Psoas muscle (tissue), 8 donors: Measurements from ENCODE around the gene HS3ST6. TPM values are rescaled to one million over a fixed set of nuclear protein-coding genes. Genes with fewer than 3 reads are reported as not detected.
"Not testable (repeated sequence)": the region's sequence is repeated elsewhere in the genome, so short reads cannot be mapped to it uniquely, and the experiment has no call there.

Experiments used
- ATAC-seq, 4 donors: fragments of 200-7000 bp; cut with Tn5 transposase; one replicate each; pipeline ENCODE4 v1.9.1; 2020; ENCODE audit warnings: moderate library complexity in 3 of 4, mild to moderate bottlenecking in 2 of 4
- DNase-seq, 2 donors: peaks; one replicate each; pipeline ENCODE4 v3.0.0-alpha.2; 2020
- H3K27ac ChIP-seq: fragments of 200-600 bp; one replicate; pipeline ENCODE4 v1.8.0; 2022
- H3K27me3 ChIP-seq, 3 donors: fragments of 200-600 bp in 1 of 3; one replicate each; pipeline versions ENCODE4 v1.6.1 to v1.8.0; 2013 to 2022; ENCODE audit warnings: low read length in 2 of 3, mild to moderate bottlenecking in 2 of 3, moderate library complexity in 1 of 3; ENCODE audit not compliant: insufficient read depth in 3 of 3
- H3K36me3 ChIP-seq, 2 donors: fragments of 200-600 bp in 1 of 2; one replicate each; pipeline versions ENCODE4 v1.6.1 to v1.8.0; 2013 to 2022; ENCODE audit warnings: low read depth in 1 of 2, mild to moderate bottlenecking in 1 of 2, moderate library complexity in 1 of 2; ENCODE audit not compliant: insufficient read depth in 1 of 2
- H3K4me1 ChIP-seq: fragments of 200-600 bp; one replicate; pipeline ENCODE4 v1.8.0; 2022
- H3K4me3 ChIP-seq: fragments of 200-600 bp; one replicate; pipeline ENCODE4 v1.8.0; 2022; ENCODE audit warnings: mild to moderate bottlenecking
- H3K9me3 ChIP-seq: fragments of 200-600 bp; one replicate; pipeline ENCODE4 v1.8.0; 2022
- CTCF ChIP-seq: fragments of 200-600 bp; IDR thresholded peaks from one replicate; pipeline ENCODE4 v1.8.0; 2022; ENCODE audit warnings: antibody characterized with exemption
- WGBS, 3 donors: extraction: QIAGEN DNeasy Blood & Tissue Kit; methylation state at CpG; one replicate each; pipeline versions ENCODE4 v1.1.6 to v1.1.7; 2013; 5-methylcytosine and 5-hydroxymethylcytosine counted together
- intact Hi-C, 2 donors: fragments of 100-400 bp; cut with DNase I; formaldehyde crosslinking; loops; one replicate each; pipeline versions ENCODE4 v1.11.0 to v1.14.2; 2022
- polyA plus RNA-seq, 3 donors: library from polyadenylated mRNA; stranded (reverse); fragments of 200-250 nt; gene quantifications; one replicate each; pipeline ENCODE4 v1.2.3, GENCODE V29; 2013
- total RNA-seq, 4 donors: library from RNA; stranded (reverse); fragmentation: NEBNext Ultra II Directional in 2 of 4; extraction: Animal tissue kit (Norgen Biotek cat#: 25700) in 2 of 4; gene quantifications; one replicate each; pipeline versions ENCODE4 v1.2.1 to v1.2.4, GENCODE V29; 2021 to 2023
- donor health status: healthy with polysubstance abuse.
- donor health status: DM: no; HTN: no; CAD: no; lungs with moderate emphysema.
- donor health status: Bipolar disorder and iron deficiency.
- donor health status: healthy.
- donor health status: DM: yes; HTN: yes; CAD: no.
- donor health status: DM: no; HTN: no; CAD: no.
- donor health status: DM: no; HTN: no; CAD: no.
- donor health status: DM: yes; HTN: yes; CAD: no.

The HS3ST6 gene
- total and polyA plus RNA-seq, 7 donors = not detected

GRCh38 chr16:1963806-1964505 is 45.7 kb upstream of the HS3ST6 start:
- ATAC-seq = peak; percentile 20 to 40 (median 36)
- TF ChIP-seq CTCF = no peak
- H3K36me3 ChIP-seq = peaks cover 0 to 32% of the 10 kb centered on the region in 2 donors
- intact Hi-C loops = no loop called here
- peak in 1 of 2 donors; percentile 54 for DNase-seq
- no peaks in the 10 kb centered on the region for H3K9me3 ChIP-seq
- no peaks in the 10 kb centered on the region for H3K27me3 ChIP-seq
- H3K4me1 ChIP-seq = peaks cover 29% of the 10 kb centered on the region
- peak overlapping the region; percentile 91 for H3K27ac ChIP-seq
- H3K4me3 ChIP-seq = peak overlapping the region; percentile 78
- WGBS, 3 donors = 9 to 13% (median 10%) methylated on average over 37 to 44 of the region's 44 CpGs

GRCh38 chr16:1962161-1963153 is 44.2 kb upstream of the HS3ST6 start:
- peaks cover 34% of the 10 kb centered on the region for H3K4me1 ChIP-seq
- ATAC-seq, H3K9me3 ChIP-seq, H3K27ac ChIP-seq, intact Hi-C loops, H3K27me3 ChIP-seq, DNase-seq: not testable (repeated sequence)
- peak overlapping the region; percentile 78 for H3K4me3 ChIP-seq
- 81 to 82% (median 81%) methylated on average over 29 to 37 of the region's 37 CpGs for WGBS, 3 donors
- peaks cover 0 to 32% of the 10 kb centered on the region in 2 donors for H3K36me3 ChIP-seq

DNA sequence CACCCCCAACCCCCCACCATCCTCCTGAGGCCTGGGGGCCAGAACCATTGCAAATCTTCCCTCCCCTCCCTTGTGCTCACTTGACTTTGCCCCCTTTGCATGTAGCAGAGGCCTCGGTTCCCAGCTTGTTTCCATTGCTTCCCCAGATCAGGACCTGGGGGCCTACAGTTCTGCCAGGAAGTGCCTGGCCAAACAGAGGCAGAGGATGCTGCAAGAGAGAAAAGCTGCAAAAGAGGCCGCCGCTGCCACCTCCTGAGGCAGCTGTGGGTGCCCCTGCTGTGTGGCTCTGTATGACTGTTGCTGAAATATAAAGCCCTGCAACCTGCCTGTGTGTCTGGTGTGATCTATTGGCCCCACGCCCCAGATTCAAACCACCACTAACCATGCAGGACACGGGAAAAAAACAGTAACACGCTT is 43.4 kb upstream of the HS3ST6 start:
- intact Hi-C loops = no loop called here
- 47 to 64% (median 52%) methylated on average over 6 of the region's 6 CpGs for WGBS, 3 donors
- H3K36me3 ChIP-seq = peaks cover 0 to 32% of the 10 kb centered on the region in 2 donors
- no peak overlapping the region for H3K27ac ChIP-seq
- peaks cover 34% of the 10 kb centered on the region for H3K4me1 ChIP-seq
- ATAC-seq (no peak), DNase-seq (no peak)
- no peaks in the 10 kb centered on the region for H3K27me3 ChIP-seq
- H3K9me3 ChIP-seq = no peaks in the 10 kb centered on the region
- no peak overlapping the region for H3K4me3 ChIP-seq
- no peak for TF ChIP-seq CTCF

DNA sequence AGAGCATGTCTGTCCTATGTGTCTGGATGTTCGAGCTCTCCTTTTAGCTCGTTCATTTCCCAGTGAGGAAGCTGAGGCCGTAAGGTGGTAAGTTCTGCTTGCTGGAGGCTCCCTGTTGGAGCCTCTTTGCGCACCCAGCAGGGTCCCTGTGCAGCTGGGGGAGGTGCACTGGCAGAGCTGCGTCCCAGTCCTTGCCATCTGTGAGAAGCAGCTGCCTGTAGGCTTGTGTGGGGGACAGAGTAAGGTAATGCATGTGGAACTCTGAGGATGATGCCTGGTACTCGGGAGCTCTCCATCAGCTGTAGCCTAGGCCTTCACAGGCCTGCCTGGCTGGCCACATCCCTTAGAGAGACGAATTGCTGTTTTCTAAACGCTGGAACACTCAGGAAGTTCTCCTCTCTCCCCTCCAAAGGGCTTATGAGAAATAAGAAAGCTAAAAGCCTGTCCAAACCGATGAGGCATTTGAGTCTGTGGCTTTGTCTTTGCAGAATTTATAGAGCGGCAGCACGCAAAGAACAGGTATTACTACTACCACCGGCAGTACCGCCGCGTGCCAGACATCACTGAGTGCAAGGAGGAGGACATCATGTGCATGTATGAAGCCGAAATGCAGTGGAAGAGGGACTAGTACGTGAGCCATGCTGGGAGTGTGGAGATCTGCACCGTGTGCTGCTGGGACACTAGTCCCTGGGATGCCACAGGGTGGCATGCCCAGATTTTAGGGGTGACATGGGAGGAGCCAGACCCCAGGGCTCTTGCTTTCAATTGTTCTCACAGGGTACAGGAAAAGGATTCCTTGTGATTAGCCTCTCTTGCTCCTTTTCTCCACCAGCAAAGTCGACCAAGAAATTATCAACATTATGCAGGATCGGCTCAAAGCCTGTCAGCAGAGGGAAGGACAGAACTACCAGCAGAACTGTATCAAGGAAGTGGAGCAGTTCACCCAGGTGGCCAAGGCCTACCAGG is 42.7 kb upstream of the HS3ST6 start:
- H3K36me3 ChIP-seq = peaks cover 0 to 32% of the 10 kb centered on the region in 2 donors
- no peaks in the 10 kb centered on the region for H3K9me3 ChIP-seq
- H3K27me3 ChIP-seq = no peaks in the 10 kb centered on the region
- 40 to 49% (median 41%) methylated on average over 20 of the region's 20 CpGs for WGBS, 3 donors
- intact Hi-C loops = no loop called here
- ATAC-seq (no peak), DNase-seq (no peak)
- peak overlapping the region; percentile 92 for H3K4me3 ChIP-seq
- H3K4me1 ChIP-seq = peaks cover 31% of the 10 kb centered on the region
- peak overlapping the region; percentile 87 for H3K27ac ChIP-seq
- TF ChIP-seq CTCF = no peak
